ENCODE measurements around the gene DNAH7. TPM values are rescaled to one million over a fixed set of nuclear protein-coding genes. Genes with fewer than 3 reads are reported as not detected.

The DNAH7 gene
- total and polyA plus RNA-seq, 10 donors = 0.06 to 1.9 (median 0.33) TPM

DNA sequence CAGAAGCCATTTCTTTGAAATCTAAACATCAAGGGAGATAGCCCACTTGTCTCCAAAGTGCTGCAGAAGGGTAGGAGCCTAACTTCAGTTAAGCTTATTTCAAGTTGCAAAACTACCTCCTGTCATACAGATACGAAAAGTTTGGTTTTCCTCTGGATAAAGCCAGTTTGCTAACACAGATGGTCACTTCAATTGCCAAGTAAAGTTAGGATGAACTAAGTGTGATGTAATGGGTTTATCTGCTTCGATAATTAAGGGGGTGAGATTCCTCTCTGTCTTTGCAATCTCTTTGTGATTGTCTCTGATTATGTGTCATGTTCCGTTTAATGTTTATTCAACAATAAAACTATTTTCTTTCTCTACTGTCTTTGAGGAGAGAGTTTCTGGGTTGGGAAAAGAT, 255.2 kb downstream of the DNAH7 start:
- intact Hi-C loops (cut with DNase I; ENCODE audit: low total_unique reads) = no loop called here
- DNase-seq = no peak
- WGBS, 5 donors = 68 to 80% (median 71%) methylated on average over 3 of the region's 3 CpGs
- TF ChIP-seq, protein P1, sequence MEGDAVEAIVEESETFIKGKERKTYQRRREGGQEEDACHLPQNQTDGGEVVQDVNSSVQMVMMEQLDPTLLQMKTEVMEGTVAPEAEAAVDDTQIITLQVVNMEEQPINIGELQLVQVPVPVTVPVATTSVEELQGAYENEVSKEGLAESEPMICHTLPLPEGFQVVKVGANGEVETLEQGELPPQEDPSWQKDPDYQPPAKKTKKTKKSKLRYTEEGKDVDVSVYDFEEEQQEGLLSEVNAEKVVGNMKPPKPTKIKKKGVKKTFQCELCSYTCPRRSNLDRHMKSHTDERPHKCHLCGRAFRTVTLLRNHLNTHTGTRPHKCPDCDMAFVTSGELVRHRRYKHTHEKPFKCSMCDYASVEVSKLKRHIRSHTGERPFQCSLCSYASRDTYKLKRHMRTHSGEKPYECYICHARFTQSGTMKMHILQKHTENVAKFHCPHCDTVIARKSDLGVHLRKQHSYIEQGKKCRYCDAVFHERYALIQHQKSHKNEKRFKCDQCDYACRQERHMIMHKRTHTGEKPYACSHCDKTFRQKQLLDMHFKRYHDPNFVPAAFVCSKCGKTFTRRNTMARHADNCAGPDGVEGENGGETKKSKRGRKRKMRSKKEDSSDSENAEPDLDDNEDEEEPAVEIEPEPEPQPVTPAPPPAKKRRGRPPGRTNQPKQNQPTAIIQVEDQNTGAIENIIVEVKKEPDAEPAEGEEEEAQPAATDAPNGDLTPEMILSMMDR (IDR thresholded peaks at IDR 0.05 in 8 of 11, conservative IDR thresholded peaks at IDR 0.05 in 3 of 11) = no peak
- TF ChIP-seq POLR2AphosphoS5 (IDR thresholded peaks at IDR 0.05) = no peak
- Histone ChIP-seq H3K4me3 (no peak overlapping the region), H3K9me3 (no peaks in the 10 kb centered on the region), H3K27ac (no peak overlapping the region), H3K4me1 (no peaks in the 10 kb centered on the region), H3K36me3 (no peaks in the 10 kb centered on the region), H3K27me3 (replicated peaks in 1 of 7) (no peaks in the 10 kb centered on the region)

DNA sequence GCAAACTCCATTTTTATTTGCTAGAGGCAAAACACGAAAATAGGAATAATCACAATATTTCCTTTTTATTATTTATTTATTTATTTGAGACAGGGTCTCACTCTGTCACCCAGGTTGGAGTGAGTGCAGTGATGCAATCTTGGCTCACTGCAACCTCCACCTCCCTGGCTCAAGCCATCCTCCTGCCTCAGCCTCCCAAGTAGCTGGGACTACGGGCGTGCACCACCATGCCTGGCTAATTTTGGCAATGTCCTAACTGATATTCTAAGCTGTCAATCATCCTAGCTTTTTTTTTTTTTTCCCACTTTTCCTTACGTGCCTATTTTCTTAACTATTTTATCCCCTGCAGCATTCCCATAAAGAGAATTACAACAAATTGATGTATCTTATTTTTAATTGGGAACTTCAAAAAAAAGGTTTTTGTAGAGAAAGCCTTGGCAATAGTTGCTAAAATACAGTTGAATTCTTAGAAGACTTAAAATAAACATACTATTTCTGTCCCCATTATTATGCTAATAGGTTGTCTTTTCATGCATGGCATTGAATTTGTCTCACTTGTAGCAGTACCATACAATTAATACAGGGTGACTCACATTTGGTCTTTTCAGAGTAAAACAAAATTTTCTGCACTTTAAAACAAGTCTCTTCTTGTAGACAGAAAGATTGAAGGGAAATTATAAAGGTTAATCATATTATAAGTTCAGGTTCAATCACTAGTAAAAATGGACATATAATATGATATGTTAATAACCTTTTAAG, 258.1 kb downstream of the DNAH7 start:
- no peaks in the 10 kb centered on the region for H3K9me3 ChIP-seq
- intact Hi-C loops (cut with DNase I; ENCODE audit: low total_unique reads) = no loop called here
- WGBS, 5 donors = 77 to 93% (median 87%) methylated on average over 4 of the region's 4 CpGs

GRCh38 chr2:195808189-195808588, 260.4 kb downstream of the DNAH7 start:
- Histone ChIP-seq H3K36me3 (no peaks in the 10 kb centered on the region), H3K4me1 (no peaks in the 10 kb centered on the region), H3K27ac (no peak overlapping the region), H3K27me3 (replicated peaks in 1 of 7) (no peaks in the 10 kb centered on the region), H3K4me3 (no peak overlapping the region), H3K9me3 (no peaks in the 10 kb centered on the region)
- DNase-seq = no peak
- TF ChIP-seq POLR2A (IDR thresholded peaks at IDR 0.05) (no peak), POLR2AphosphoS5 (IDR thresholded peaks at IDR 0.05) (no peak)
- TF ChIP-seq, protein P1 (IDR thresholded peaks at IDR 0.05 in 8 of 11, conservative IDR thresholded peaks at IDR 0.05 in 3 of 11) = no peak
- WGBS, 5 donors = 78 to 93% (median 85%) methylated on average over 1 of the region's 1 CpG
- intact Hi-C loops (cut with DNase I; ENCODE audit: low total_unique reads) = no loop called here

More for the DNA sequence above, 258.1 kb downstream of the DNAH7 start:
- TF ChIP-seq POLR2A (IDR thresholded peaks at IDR 0.05) (no peak), POLR2AphosphoS5 (IDR thresholded peaks at IDR 0.05) (no peak)
- TF ChIP-seq, protein P1 (IDR thresholded peaks at IDR 0.05 in 8 of 11, conservative IDR thresholded peaks at IDR 0.05 in 3 of 11) = no peak
- no peak for DNase-seq
- H3K4me1 ChIP-seq = no peaks in the 10 kb centered on the region
- no peak overlapping the region for H3K4me3 ChIP-seq
- H3K36me3 ChIP-seq = no peaks in the 10 kb centered on the region
- H3K27me3 ChIP-seq (replicated peaks in 1 of 7) = no peaks in the 10 kb centered on the region
- no peak overlapping the region for H3K27ac ChIP-seq

DNA sequence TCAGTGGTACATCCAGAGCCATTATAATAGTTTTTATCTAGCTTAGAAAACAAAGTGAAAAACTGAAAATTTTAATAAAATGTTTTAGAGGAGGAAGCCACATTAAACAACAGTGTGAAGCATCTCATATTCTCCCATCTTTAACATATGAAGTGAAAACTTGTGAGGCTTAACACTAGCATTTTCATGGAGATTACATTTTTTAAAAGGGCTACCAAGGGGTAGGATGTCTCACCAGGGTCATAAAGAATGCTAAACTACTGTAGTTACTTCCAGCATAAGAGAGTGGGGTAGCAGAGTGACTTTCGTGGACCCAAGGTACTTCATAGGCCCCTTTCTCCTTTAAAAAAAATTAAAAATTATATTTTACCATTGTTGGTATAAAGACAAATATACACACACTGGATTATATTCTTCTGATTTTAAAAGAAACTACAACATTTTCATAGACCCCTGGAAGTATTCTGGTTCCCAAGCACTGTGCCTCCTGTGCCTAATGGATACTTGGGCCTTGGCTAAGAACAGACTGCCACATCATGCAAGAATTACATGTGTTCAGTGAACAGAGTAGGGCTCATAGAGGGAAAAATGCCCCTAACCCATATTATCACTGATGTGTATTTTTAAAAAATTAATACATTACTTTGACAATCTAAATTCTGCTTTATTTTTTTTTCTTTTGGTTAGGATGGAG, 263.2 kb downstream of the DNAH7 start:
- intact Hi-C loops (cut with DNase I; ENCODE audit: low total_unique reads) = no loop called here
- Histone ChIP-seq H3K4me1 (no peaks in the 10 kb centered on the region), H3K9me3 (no peaks in the 10 kb centered on the region), H3K27ac (no peak overlapping the region), H3K4me3 (no peak overlapping the region), H3K36me3 (no peaks in the 10 kb centered on the region), H3K27me3 (replicated peaks in 1 of 7) (no peaks in the 10 kb centered on the region)
- WGBS, 5 donors = 79 to 95% (median 88%) methylated on average over 1 of the region's 1 CpG
- TF ChIP-seq POLR2AphosphoS5 (IDR thresholded peaks at IDR 0.05) = no peak
- TF ChIP-seq, protein P1 (IDR thresholded peaks at IDR 0.05 in 8 of 11, conservative IDR thresholded peaks at IDR 0.05 in 3 of 11) = no peak
- no peak for TF ChIP-seq POLR2A (IDR thresholded peaks at IDR 0.05)
- no peak for DNase-seq

Measured in spleen (tissue), 11 donors.